ENCODE data around the gene SLC9A9.

Gene SLC9A9

GRCh38 chr3:143383421-143383820, 464.8 kb downstream of the SLC9A9 start:
- DNase-seq = no peak

GRCh38 chr3:143382816-143383215, 465.5 kb downstream of the SLC9A9 start:
- DNase-seq = no peak

GRCh38 chr3:143380449-143380848, 467.8 kb downstream of the SLC9A9 start:
- no peak for DNase-seq

GRCh38 chr3:143375698-143376097, 472.6 kb downstream of the SLC9A9 start:
- DNase-seq = no peak

GRCh38 chr3:143367171-143367570, 481.1 kb downstream of the SLC9A9 start:
- DNase-seq = no peak

GRCh38 chr3:143366672-143367071, 481.6 kb downstream of the SLC9A9 start:
- no peak for DNase-seq

GRCh38 chr3:143363949-143364348, 484.3 kb downstream of the SLC9A9 start:
- no peak for DNase-seq

- no peak for DNase-seq
Measured at GRCh38 chr3:143363276-143363675, 485.0 kb downstream of the SLC9A9 start.

GRCh38 chr3:143362115-143362991, 485.9 kb downstream of the SLC9A9 start:
- DNase-seq = peak; percentile 50

GRCh38 chr3:143361589-143361988, 486.7 kb downstream of the SLC9A9 start:
- DNase-seq = no peak

GRCh38 chr3:143360244-143360643, 488.0 kb downstream of the SLC9A9 start:
- DNase-seq = no peak

GRCh38 chr3:143358793-143359491, 489.3 kb downstream of the SLC9A9 start:
- no peak for DNase-seq

GRCh38 chr3:143358155-143358792, 490.0 kb downstream of the SLC9A9 start:
- no peak for DNase-seq

GRCh38 chr3:143357700-143358099, 490.6 kb downstream of the SLC9A9 start:
- no peak for DNase-seq

- DNase-seq = no peak
Measured at GRCh38 chr3:143356839-143357238, 491.4 kb downstream of the SLC9A9 start.

GRCh38 chr3:143354342-143354741, 493.9 kb downstream of the SLC9A9 start:
- DNase-seq = peak; percentile 56

- no peak for DNase-seq
Measured at GRCh38 chr3:143352850-143353550, 495.3 kb downstream of the SLC9A9 start.

GRCh38 chr3:143351895-143352608, 496.2 kb downstream of the SLC9A9 start:
- no peak for DNase-seq

GRCh38 chr3:143351354-143351753, 496.9 kb downstream of the SLC9A9 start:
- no peak for DNase-seq

GRCh38 chr3:143349455-143349854, 498.8 kb downstream of the SLC9A9 start:
- DNase-seq = no peak

- no peak for DNase-seq
Measured at GRCh38 chr3:143348486-143349327, 499.6 kb downstream of the SLC9A9 start.
